Stimulated activated CD8-positive, alpha-beta memory T cell treated with anti-CD3 and anti-CD28 coated beads, Interleukin-7, amount 100 ng/mL, for 4 hours (primary cell): ENCODE measurements around the gene SASH1.
"Not testable (repeated sequence)": the region's sequence is repeated elsewhere in the genome, so short reads cannot be mapped to it uniquely, and the experiment has no call there.

ENCODE experiments used
- DNase-seq, 2 donors: peaks; one replicate each; pipeline ENCODE4 v3.0.0-alpha.2; 2020; ENCODE audit warnings: low read depth in 2 of 2

The SASH1 gene

GRCh38 chr6:148328876-148329555 is 13.6 kb upstream of the SASH1 start:
- no peak for DNase-seq

- no peak for DNase-seq
Observed at GRCh38 chr6:148329596-148330381, 12.8 kb upstream of the SASH1 start.

GRCh38 chr6:148332088-148332487 is 10.6 kb upstream of the SASH1 start:
- no peak for DNase-seq

GRCh38 chr6:148336901-148337300 is 5.7 kb upstream of the SASH1 start:
- DNase-seq, result no peak

- no peak for DNase-seq
Observed at GRCh38 chr6:148339766-148340165, 2.9 kb upstream of the SASH1 start.

- no peak for DNase-seq
Observed at GRCh38 chr6:148340586-148341297, 1.9 kb upstream of the SASH1 start.

- no peak for DNase-seq
Observed at GRCh38 chr6:148342100-148342349, 613 bp upstream of the SASH1 start.

- DNase-seq, result no peak
Observed at GRCh38 chr6:148343047-148343782, 577 bp downstream of the SASH1 start.

- DNase-seq, result no peak
Observed at GRCh38 chr6:148345176-148345575, 2.5 kb downstream of the SASH1 start.

- no peak for DNase-seq
Observed at GRCh38 chr6:148345578-148345977, 2.9 kb downstream of the SASH1 start.

- DNase-seq, result no peak
Observed at GRCh38 chr6:148346681-148347440, 4.2 kb downstream of the SASH1 start.

GRCh38 chr6:148347441-148348054 is 4.9 kb downstream of the SASH1 start:
- DNase-seq, result no peak

GRCh38 chr6:148348335-148348734 is 5.7 kb downstream of the SASH1 start:
- DNase-seq, result no peak

- DNase-seq, result no peak
Observed at GRCh38 chr6:148348778-148349177, 6.1 kb downstream of the SASH1 start.

- DNase-seq, result no peak
Observed at GRCh38 chr6:148349466-148349865, 6.8 kb downstream of the SASH1 start.

GRCh38 chr6:148351309-148351708 is 8.7 kb downstream of the SASH1 start:
- DNase-seq, result no peak

GRCh38 chr6:148352421-148352820 is 9.8 kb downstream of the SASH1 start:
- DNase-seq, result not testable (repeated sequence)

GRCh38 chr6:148358196-148358785 is 15.7 kb downstream of the SASH1 start:
- DNase-seq, result no peak

- no peak for DNase-seq
Observed at GRCh38 chr6:148359228-148359627, 16.6 kb downstream of the SASH1 start.

GRCh38 chr6:148364056-148364824 is 21.6 kb downstream of the SASH1 start:
- DNase-seq, result no peak
